ENCODE measurements around the gene MMEL1.

Gene MMEL1

GRCh38 chr1:2609319-2610035 is 23.3 kb downstream of the MMEL1 start:
- Histone ChIP-seq H3K4me1 (ENCODE audit: control insufficient read depth, insufficient read depth, low read length) (peaks cover 4% of the 10 kb centered on the region; the same call in 1 of the 2 replicates), H3K27me3 (ENCODE audit: control insufficient read depth, insufficient read depth, low read length) (no peaks in the 10 kb centered on the region)

DNA sequence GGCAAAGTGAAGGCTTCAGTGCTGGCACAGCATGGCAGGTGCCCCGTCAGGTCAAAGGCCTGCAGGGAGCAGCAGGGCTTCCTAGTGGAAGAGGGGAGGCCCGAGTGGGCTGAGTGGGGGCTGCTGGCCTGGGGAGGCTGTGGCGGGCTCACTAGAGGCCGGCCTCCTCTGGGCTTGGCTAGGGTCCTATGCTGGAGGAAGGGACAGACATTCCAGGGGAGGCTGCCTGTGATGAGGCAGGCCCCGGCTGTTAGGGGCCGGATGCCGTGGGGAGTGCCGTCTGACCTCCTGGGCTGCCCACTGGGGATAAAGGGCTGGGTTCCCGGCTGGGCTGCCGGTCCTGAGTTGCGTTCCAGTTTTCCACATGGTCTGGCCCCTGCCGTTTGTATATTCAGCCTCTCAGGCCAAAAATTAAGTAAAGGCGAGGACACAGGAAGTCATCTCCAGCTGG is 25.1 kb downstream of the MMEL1 start:
- no peak overlapping the region for H3K27ac ChIP-seq (ENCODE audit: low read depth, low read length)
- peaks cover 4% of the 10 kb centered on the region; the same call in 1 of the 2 replicates for H3K4me1 ChIP-seq (ENCODE audit: control insufficient read depth, insufficient read depth, low read length)
- H3K36me3 ChIP-seq (ENCODE audit: control insufficient read depth, insufficient read depth, low read length) = no peaks in the 10 kb centered on the region
- no peaks in the 10 kb centered on the region for H3K27me3 ChIP-seq (ENCODE audit: control insufficient read depth, insufficient read depth, low read length)
- H3K9ac ChIP-seq (ENCODE audit: low read depth, low read length) = no peak overlapping the region
- no peak overlapping the region for H3K4me3 ChIP-seq (ENCODE audit: low read depth, low read length)
- no peaks in the 10 kb centered on the region for H3K9me3 ChIP-seq (ENCODE audit: control insufficient read depth, insufficient read depth, low read length)

More at GRCh38 chr1:2609319-2610035, 23.3 kb downstream of the MMEL1 start:
- no peak overlapping the region for H3K27ac ChIP-seq (ENCODE audit: low read depth, low read length)
- no peak overlapping the region for H3K4me3 ChIP-seq (ENCODE audit: low read depth, low read length)
- H3K9me3 ChIP-seq (ENCODE audit: control insufficient read depth, insufficient read depth, low read length) = no peaks in the 10 kb centered on the region
- no peaks in the 10 kb centered on the region for H3K36me3 ChIP-seq (ENCODE audit: control insufficient read depth, insufficient read depth, low read length)
- no peak overlapping the region for H3K9ac ChIP-seq (ENCODE audit: low read depth, low read length)

DNA sequence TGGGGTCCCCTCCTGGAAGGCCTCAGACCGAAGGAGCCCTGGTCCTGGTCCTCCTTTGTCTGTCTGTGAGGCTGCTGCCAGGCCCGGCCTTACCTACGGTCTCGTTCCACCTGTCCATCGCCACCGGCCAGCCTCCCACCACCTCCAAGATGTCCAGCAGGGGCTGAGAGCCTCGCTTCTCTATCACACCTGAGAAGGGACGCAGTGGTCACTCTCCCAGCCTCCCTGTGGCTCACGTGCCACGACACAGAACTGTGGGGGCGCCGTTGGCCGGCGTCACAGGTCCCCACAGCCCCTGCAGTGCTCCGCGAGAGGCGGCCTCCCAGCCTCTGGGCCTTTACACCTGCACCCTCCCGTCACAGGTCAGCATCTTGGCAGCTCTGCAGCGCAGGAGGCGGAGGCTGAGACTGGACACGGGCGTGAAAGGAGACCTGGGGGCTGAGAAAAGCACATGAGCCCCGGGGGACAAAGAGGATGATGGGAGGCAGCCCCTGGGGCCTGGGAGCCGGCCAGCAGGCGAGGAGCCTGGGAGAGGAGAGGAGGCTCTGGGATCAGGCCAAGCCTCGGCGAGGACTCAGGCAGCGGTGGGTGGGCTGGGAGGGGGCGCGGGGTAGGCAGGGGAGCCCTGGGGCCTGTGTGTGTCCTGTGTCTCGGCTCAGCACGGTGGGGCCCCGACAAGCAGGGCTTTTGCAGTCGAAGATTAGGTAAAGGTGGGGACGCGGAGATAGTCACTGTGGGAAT is 25.8 kb downstream of the MMEL1 start:
- Histone ChIP-seq H3K4me3 (ENCODE audit: low read depth, low read length) (no peak overlapping the region), H3K36me3 (ENCODE audit: control insufficient read depth, insufficient read depth, low read length) (no peaks in the 10 kb centered on the region), H3K4me1 (ENCODE audit: control insufficient read depth, insufficient read depth, low read length) (peaks cover 4% of the 10 kb centered on the region; the same call in 1 of the 2 replicates), H3K9me3 (ENCODE audit: control insufficient read depth, insufficient read depth, low read length) (no peaks in the 10 kb centered on the region), H3K27ac (ENCODE audit: low read depth, low read length) (no peak overlapping the region), H3K9ac (ENCODE audit: low read depth, low read length) (no peak overlapping the region), H3K27me3 (ENCODE audit: control insufficient read depth, insufficient read depth, low read length) (no peaks in the 10 kb centered on the region)

GRCh38 chr1:2606396-2606880 is 26.4 kb downstream of the MMEL1 start:
- peaks cover 1% of the 10 kb centered on the region; the same call in 1 of the 2 replicates for H3K4me1 ChIP-seq (ENCODE audit: control insufficient read depth, insufficient read depth, low read length)
- no peaks in the 10 kb centered on the region for H3K9me3 ChIP-seq (ENCODE audit: control insufficient read depth, insufficient read depth, low read length)
- H3K9ac ChIP-seq (ENCODE audit: low read depth, low read length) = no peak overlapping the region
- H3K36me3 ChIP-seq (ENCODE audit: control insufficient read depth, insufficient read depth, low read length) = no peaks in the 10 kb centered on the region
- no peak overlapping the region for H3K27ac ChIP-seq (ENCODE audit: low read depth, low read length)
- H3K27me3 ChIP-seq (ENCODE audit: control insufficient read depth, insufficient read depth, low read length) = no peaks in the 10 kb centered on the region
- H3K4me3 ChIP-seq (ENCODE audit: low read depth, low read length) = no peak overlapping the region

- no peaks in the 10 kb centered on the region for H3K36me3 ChIP-seq (ENCODE audit: control insufficient read depth, insufficient read depth, low read length)
- no peaks in the 10 kb centered on the region for H3K9me3 ChIP-seq (ENCODE audit: control insufficient read depth, insufficient read depth, low read length)
- no peaks in the 10 kb centered on the region for H3K27me3 ChIP-seq (ENCODE audit: control insufficient read depth, insufficient read depth, low read length)
- H3K27ac ChIP-seq (ENCODE audit: low read depth, low read length) = no peak overlapping the region
- no peaks in the 10 kb centered on the region for H3K4me1 ChIP-seq (ENCODE audit: control insufficient read depth, insufficient read depth, low read length)
- no peak overlapping the region for H3K9ac ChIP-seq (ENCODE audit: low read depth, low read length)
- no peak overlapping the region for H3K4me3 ChIP-seq (ENCODE audit: low read depth, low read length)
These were observed 27.1 kb downstream of the MMEL1 start for GRCh38 chr1:2605509-2606395.

DNA sequence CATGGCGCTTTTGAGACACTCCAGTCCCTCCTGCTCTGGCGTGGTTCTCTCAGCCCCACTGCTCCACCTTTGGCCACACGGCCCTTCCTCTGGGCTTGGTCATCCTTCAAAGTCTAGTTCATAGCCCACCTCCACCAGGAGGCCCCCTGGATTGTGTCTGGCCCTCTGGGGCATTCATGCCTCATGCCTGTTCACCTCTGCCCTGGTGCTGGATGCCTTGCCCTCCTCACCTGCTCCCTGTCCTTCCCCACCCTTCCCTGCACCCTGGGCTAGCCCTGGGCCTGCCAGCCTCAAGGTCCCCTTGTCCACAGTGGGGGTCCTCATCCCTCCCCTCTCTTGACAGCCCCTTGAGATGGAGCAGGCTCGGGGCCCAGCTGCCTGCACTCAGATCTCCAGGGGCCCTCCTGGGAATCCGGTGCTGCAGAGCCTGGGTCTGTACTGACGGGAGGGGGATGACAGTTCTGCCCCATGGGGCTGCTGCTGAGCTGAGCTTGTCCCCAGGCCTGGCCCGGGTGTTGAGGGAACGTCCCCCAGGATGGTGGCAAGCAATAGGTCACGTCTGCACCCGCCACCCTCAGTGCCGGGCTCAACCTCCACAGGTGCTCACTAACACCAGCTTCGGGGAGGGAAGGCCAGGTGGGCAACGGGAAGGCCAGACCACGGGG is 27.8 kb downstream of the MMEL1 start:
- Histone ChIP-seq H3K4me1 (ENCODE audit: control insufficient read depth, insufficient read depth, low read length) (no peaks in the 10 kb centered on the region), H3K9ac (ENCODE audit: low read depth, low read length) (no peak overlapping the region), H3K36me3 (ENCODE audit: control insufficient read depth, insufficient read depth, low read length) (no peaks in the 10 kb centered on the region), H3K27me3 (ENCODE audit: control insufficient read depth, insufficient read depth, low read length) (no peaks in the 10 kb centered on the region), H3K4me3 (ENCODE audit: low read depth, low read length) (no peak overlapping the region), H3K27ac (ENCODE audit: low read depth, low read length) (no peak overlapping the region), H3K9me3 (ENCODE audit: control insufficient read depth, insufficient read depth, low read length) (no peaks in the 10 kb centered on the region)

- no peak overlapping the region for H3K9ac ChIP-seq (ENCODE audit: low read depth, low read length)
- no peak overlapping the region for H3K27ac ChIP-seq (ENCODE audit: low read depth, low read length)
- H3K4me1 ChIP-seq (ENCODE audit: control insufficient read depth, insufficient read depth, low read length) = no peaks in the 10 kb centered on the region
- no peak overlapping the region for H3K4me3 ChIP-seq (ENCODE audit: low read depth, low read length)
- H3K27me3 ChIP-seq (ENCODE audit: control insufficient read depth, insufficient read depth, low read length) = no peaks in the 10 kb centered on the region
- no peaks in the 10 kb centered on the region for H3K36me3 ChIP-seq (ENCODE audit: control insufficient read depth, insufficient read depth, low read length)
- H3K9me3 ChIP-seq (ENCODE audit: control insufficient read depth, insufficient read depth, low read length) = no peaks in the 10 kb centered on the region
These were observed 28.5 kb downstream of the MMEL1 start for GRCh38 chr1:2604156-2604843.

- H3K4me3 ChIP-seq (ENCODE audit: low read depth, low read length) = no peak overlapping the region
- H3K27me3 ChIP-seq (ENCODE audit: control insufficient read depth, insufficient read depth, low read length) = no peaks in the 10 kb centered on the region
- H3K27ac ChIP-seq (ENCODE audit: low read depth, low read length) = no peak overlapping the region
- no peaks in the 10 kb centered on the region for H3K4me1 ChIP-seq (ENCODE audit: control insufficient read depth, insufficient read depth, low read length)
- no peaks in the 10 kb centered on the region for H3K36me3 ChIP-seq (ENCODE audit: control insufficient read depth, insufficient read depth, low read length)
- H3K9me3 ChIP-seq (ENCODE audit: control insufficient read depth, insufficient read depth, low read length) = no peaks in the 10 kb centered on the region
- H3K9ac ChIP-seq (ENCODE audit: low read depth, low read length) = no peak overlapping the region
These were observed 29.2 kb downstream of the MMEL1 start for GRCh38 chr1:2603521-2604155.

DNA sequence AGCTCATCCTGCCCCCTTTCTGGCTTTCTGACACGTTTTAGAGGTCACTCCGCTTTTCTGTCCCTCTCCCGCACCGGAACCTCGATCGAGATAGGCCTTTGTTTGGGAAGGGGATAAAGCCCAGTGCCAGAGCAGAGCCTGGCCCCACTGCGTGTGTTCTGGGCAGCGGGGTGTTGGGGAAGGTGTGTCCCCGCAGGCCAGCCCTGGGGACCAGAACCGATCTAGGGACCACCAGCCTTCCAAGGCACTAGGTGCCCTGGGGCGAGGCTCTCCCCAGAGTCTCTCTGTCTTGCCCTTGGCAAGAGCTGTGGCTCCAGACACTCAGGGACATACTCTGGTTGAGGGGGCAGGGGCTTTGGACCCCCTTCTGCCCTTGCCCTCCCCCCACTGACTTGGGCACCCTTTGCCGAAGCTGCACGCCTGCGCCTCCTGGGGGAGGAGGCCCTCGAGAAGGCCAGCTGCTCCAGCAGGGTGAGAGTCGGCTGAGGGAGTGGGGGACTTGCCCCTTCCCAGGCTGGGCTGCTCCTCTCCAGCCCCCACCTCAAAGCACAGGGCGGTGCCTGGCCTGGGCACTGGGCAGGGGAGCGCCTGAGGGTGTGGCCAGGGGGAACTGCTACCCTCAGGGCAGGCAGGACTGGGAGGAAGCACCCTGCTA is 29.8 kb downstream of the MMEL1 start:
- Histone ChIP-seq H3K27ac (ENCODE audit: low read depth, low read length) (no peak overlapping the region), H3K4me3 (ENCODE audit: low read depth, low read length) (no peak overlapping the region), H3K9me3 (ENCODE audit: control insufficient read depth, insufficient read depth, low read length) (no peaks in the 10 kb centered on the region), H3K27me3 (ENCODE audit: control insufficient read depth, insufficient read depth, low read length) (no peaks in the 10 kb centered on the region), H3K36me3 (ENCODE audit: control insufficient read depth, insufficient read depth, low read length) (no peaks in the 10 kb centered on the region), H3K4me1 (ENCODE audit: control insufficient read depth, insufficient read depth, low read length) (no peaks in the 10 kb centered on the region), H3K9ac (ENCODE audit: low read depth, low read length) (no peak overlapping the region)

Measured in HUES48 (cell line).